ENCODE measurements around the gene GRB10. TPM values are rescaled to one million over a fixed set of nuclear protein-coding genes. Genes with fewer than 3 reads are reported as not detected.

The GRB10 gene
- polyA plus RNA-seq, 1 donor: 13.4 TPM

DNA sequence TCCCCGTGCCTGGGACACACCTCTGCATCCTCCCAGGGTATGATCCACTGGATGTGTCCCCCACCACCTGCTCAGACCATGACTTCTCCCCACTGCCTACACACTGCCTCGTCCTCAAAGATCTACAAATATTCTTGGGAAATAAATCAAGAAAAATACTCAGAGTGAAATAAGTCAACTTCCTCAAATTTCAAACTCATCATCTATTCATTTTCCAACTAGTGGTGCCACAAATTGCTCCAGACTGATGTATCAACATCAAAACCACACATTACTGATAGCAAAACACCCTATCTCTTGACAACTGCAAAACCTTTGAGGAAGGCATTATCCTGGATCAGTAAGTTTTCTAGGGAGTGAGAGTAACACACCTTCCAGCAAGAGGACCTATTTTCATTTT, 87.7 kb downstream of the GRB10 start:
- no peak for DNase-seq (ENCODE audit: low read depth)

DNA sequence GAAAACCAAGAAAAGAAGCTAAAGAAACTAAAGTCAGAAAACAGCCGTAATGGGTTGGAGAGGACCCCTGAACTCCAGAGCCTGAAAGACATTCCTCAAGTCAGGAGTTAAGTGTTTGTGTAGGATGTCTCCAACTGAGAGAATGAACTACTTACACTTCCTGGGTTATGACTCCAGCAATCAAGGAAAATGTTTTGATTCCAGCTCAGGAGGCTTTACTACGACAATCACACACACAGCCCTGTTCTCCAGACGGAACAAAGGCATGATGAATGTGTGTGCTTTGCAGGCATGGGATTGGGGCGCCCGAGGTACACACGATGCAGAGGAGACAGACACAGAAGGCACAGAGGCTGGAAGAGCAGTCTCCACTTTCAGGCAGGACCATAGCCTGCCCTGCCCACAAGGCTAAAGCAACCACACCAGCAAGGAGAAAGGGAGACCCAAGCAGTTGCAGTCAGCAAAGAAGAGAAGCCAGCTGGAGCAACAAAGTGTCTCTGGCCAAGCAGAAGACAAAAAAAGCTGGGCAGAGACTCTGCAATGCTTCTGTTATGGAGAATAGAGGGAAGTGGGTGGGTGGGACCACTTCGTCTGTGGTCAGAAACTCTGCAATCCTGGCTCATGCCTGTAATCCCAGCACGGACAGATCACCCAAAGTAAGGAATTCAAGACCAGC, 89.1 kb downstream of the GRB10 start:
- DNase-seq (ENCODE audit: low read depth): no peak

GRCh38 chr7:50690541-50691011, 92.1 kb downstream of the GRB10 start:
- DNase-seq (ENCODE audit: low read depth): no peak

DNA sequence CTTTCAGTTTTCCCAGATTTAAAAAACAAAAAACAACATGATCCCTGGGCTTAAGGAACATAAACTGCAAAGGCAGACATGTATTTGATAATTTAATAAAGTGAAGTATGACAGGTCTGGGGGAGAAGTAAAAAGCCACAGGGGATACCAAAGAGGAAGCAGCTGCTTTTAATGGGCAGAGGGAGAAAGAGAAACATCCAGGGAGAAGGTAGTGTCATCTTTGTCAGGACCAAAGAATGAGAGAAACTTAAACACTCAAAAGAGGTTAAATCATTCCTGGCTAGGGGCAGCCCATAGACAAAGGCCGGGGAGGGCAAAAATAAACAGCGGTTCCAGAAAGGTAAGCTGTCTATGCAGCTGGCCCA, 94.5 kb downstream of the GRB10 start:
- no peak for DNase-seq (ENCODE audit: low read depth)

- no peak for DNase-seq (ENCODE audit: low read depth)
Observed at GRCh38 chr7:50687575-50688225, 95.0 kb downstream of the GRB10 start.

- DNase-seq (ENCODE audit: low read depth): no peak
Observed at GRCh38 chr7:50687096-50687495, 95.6 kb downstream of the GRB10 start.

DNA sequence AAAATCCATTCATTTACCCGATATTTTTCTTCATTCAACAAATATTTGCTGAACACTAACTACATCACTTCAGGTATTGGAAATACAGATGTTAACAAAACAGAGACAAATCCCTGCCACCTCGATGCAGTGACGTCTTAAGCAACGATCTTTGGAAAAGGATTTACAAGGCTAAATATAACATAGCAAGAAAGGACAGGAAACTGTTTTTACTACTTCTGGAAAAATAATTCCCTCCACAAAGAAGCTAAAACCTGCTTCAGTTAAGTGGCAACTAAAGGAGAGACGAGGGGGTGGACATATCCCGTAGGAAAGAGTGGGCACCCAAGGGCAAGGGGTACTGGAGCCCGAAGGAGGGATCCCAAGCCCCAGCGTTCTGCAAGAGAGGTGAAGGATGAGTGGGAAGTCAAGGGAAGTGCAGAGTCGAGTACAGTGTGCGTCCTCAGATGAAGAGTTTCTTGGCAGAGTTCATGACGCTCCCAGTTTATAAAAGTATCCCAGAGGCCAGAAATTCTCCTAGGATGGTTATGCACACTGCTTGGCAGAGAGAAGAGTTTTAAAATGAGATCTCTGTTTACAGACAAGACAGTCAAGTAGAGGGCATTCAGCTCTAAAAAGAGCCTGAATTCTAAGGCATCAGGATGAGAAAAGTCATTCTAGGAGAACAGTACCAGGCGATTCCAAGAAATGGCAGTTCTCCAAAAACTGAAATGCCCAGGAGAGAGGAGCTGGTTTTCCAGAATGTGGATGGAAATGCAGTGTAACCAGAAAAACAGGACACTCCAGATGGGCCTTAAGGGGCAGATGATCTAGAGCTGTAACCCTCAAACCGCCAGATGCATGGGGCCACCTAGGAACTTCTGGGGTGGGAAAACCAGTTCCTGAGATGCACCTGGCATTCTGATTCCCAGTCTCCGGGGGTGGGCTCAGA, 97.3 kb downstream of the GRB10 start:
- DNase-seq (ENCODE audit: low read depth): no peak

GRCh38 chr7:50684713-50685075, 98.0 kb downstream of the GRB10 start:
- no peak for DNase-seq (ENCODE audit: low read depth)

GRCh38 chr7:50684011-50684712, 98.5 kb downstream of the GRB10 start:
- DNase-seq (ENCODE audit: low read depth): no peak

GRCh38 chr7:50682573-50682972, 100.1 kb downstream of the GRB10 start:
- no peak for DNase-seq (ENCODE audit: low read depth)

- no peak for DNase-seq (ENCODE audit: low read depth)
Observed at GRCh38 chr7:50682079-50682478, 100.6 kb downstream of the GRB10 start.

GRCh38 chr7:50681432-50682045, 101.2 kb downstream of the GRB10 start:
- no peak for DNase-seq (ENCODE audit: low read depth)

DNA sequence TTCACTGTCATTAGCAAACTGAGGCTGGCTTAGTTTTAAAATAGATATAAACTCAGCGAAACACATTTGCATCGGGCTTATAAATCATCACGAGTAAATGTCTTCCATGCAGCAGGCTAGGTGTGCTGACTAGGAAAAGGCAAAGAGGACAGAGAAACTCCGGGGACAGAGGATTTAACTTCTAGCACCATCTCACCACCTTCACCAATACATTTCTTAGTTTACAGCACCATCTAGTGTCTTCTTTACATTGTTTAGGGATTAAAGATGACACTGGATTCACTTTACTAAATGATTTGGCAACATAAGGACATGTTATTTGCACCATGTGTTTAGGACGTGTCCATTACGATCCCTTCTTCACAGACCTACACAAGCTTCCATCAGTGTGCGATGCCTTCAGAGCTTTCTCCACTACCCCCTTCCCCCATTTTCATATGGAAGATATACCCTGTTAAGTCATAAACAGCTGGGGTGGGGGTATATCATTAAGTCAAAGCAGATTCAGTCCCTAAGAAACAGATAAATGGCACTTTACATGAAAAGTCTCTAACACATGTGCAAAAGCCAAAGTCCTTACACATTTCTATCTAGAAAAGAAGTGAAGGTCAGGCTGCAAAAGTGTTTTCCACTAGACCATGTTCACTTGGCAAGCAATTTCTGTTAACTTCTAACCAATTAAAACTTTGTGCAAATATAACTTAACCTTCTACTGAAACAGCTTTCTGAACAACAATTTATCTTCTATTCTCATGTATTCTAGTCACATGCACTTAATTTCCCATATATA, 103.3 kb downstream of the GRB10 start:
- no peak for DNase-seq (ENCODE audit: low read depth)

DNA sequence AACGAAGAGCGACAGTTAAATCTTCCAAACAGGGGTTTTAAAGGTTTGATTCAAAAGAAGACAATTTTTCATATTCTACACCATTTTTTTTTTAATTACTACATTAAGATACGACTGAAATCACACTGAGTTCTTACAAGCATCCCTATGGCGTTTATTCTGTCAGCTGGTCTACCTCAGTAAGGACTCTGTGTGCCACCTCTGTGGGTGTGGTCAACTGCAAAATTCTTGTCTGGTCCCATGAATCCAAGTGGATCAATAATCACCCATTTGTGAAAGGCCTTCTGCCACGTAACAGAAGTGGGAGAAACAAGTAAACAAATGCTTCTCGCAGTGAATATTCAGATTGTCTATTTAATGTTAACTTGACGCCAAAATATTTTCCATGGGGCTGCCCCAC, 104.1 kb downstream of the GRB10 start:
- DNase-seq (ENCODE audit: low read depth): no peak

- no peak for DNase-seq (ENCODE audit: low read depth)
Observed at GRCh38 chr7:50677638-50677996, 105.1 kb downstream of the GRB10 start.

DNA sequence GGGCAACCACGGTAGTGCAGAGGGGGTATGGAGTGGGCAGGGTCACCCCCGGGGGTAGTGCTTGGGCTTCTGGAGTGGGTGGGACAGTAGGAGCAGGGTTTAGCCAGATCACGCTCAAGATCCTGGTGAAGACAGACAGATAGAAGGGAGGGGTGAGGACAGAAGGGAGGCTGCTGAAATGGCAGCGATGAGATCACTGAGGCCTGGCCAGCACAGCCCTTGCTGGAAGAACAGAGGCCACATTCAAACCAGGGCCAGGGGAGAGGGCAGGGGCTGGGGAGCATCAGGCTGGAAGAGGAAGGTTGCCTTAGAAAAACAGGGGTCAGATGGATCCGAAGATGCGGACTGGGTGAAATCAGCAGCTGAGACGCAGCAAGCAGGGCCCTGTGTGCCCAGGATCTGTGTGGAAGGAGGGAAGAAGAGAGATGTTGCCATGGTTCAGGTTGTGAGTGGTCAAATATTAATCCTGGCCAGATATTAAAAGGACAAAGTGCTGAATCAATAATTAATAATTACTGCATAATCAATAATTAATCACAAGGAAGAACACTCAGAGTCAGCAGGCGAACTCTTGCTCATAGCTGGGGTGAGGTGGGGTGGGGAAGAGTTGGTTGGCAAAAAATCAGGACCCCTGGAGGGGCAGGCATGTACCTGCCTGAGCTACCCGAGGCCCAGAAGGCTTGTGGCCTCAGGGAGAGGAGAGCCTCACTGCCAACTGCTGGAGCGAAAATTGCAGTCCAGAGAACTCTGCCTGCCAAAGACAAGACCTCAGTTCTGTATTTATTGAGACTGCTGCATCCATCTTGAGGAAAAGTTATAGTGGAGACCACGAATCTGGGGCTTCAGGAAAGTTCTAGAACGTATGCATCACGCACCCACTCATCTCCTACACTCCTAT, 105.7 kb downstream of the GRB10 start:
- DNase-seq (ENCODE audit: low read depth): no peak

DNA sequence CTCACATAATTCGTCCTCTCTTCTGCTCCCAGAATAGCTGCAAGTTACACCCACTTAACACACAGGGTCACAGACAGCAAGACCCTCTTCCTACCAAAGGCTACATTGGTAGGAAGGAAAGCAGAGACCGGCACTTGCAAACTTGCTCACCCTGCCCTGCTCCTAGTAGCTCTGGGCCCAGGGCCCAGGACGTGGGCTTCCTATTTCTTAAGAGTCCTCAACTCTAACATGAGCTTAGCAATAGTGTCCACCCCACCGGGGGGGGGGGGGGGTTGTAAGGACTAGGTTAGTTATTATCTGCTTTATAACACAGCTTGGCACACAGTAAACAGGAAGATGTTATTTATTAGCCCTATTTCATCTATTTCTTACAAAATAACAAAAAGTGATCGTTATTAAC, 106.6 kb downstream of the GRB10 start:
- DNase-seq (ENCODE audit: low read depth): no peak

DNA sequence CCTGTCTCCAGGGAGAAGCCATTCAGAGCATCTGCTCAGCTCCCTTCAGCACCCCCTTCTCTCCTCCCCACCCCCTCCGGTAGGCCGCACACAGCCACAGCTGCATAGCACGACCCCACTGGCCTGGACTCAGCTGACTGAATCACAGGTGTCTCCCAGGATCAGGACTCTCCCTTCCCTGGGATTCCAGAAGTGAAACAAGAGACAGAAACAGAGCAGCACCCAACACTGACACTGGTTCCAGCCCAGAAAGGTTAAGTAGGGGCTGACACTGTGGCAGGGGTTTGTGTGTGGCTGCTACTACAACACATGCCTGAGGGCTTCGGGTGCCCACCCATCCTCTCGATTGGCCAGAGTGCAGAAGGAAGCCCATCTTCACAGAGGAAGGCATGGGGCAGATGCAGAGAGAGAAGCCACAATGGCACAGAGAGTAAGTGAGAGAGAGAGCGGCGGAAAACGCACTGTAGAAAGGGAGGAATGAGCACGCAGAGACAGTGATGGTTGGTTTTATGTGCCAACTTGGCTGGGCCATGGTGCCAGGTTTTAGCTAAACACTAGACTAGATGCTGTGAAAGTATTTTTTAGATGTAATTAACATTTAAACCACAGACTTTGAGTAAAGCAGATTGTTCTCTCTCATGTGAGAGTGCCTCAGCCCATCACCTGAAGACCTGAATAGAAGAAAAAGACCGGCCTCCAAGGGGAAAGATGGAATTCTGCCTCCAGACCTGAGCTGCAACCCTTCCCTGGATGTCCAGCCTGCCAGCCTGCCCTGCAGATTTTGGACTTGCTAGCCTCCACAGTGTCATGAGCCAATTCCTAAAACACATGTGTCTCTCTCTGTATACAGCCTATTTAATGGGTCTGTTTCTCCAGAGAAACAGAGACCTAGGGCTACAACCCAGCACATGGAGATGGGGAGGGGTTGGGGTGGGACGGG, 107.5 kb downstream of the GRB10 start:
- DNase-seq (ENCODE audit: low read depth): no peak

DNA sequence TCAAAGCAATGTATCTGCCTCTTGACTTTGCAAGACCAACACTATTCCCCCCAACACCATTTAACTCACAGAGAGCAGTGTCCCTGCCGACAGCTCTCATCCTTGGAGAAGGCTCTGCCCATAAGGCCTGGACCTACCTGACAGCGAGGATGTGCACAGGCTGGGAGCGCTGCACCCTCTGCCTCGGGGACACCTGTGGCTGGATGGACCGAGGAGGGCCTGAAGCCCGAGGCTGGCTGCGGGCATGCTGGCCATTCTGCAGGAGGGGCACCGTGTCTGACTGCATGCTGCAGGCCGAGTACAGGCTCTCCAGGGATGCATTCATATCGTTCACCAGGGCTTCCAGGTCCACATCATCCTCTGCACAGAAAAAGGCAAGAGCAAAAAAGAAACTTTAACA, 108.4 kb downstream of the GRB10 start:
- DNase-seq (ENCODE audit: low read depth): no peak

Measured in forelimb muscle (tissue), 1 donor.